ENCODE results near the gene RPS25. TPM values are rescaled to one million over a fixed set of nuclear protein-coding genes. Genes with fewer than 3 reads are reported as not detected.
"Not testable (repeated sequence)": the region's sequence is repeated elsewhere in the genome, so short reads cannot be mapped to it uniquely, and the experiment has no call there.

RPS25 gene
- total RNA-seq = 307 TPM

GRCh38 chr11:119018074-119018938 is at the start of gene RPS25, which contains the start of gene TRAPPC4:
Gene RPS25 (minus strand): TSS chr11:119018343. CDS start chr11:119018284, 59 bp downstream.
Gene TRAPPC4 (plus strand): TSS chr11:119018766. CDS start chr11:119018796, 30 bp downstream.
- ATAC-seq (peak; percentile 87), DNase-seq (ENCODE audit: low spot score) (peak; percentile 95)

- ATAC-seq = peak; percentile 98
- DNase-seq (ENCODE audit: low spot score) = peak; percentile 99
Observed at GRCh38 chr11:119067371-119068222, 49.5 kb upstream of the RPS25 start, which contains the start of gene VPS11. Gene VPS11 (plus strand): TSS chr11:119067818. CDS start chr11:119067824, 6 bp downstream.

GRCh38 chr11:119065369-119065768 is 47.2 kb upstream of the RPS25 start:
- ATAC-seq (no peak), DNase-seq (ENCODE audit: low spot score) (no peak)

- DNase-seq (ENCODE audit: low spot score) (no peak), ATAC-seq (no peak)
Observed at GRCh38 chr11:119062779-119063178, 44.6 kb upstream of the RPS25 start.

GRCh38 chr11:119061256-119061655 is 43.1 kb upstream of the RPS25 start:
- ATAC-seq (no peak), DNase-seq (ENCODE audit: low spot score) (no peak)

- DNase-seq (ENCODE audit: low spot score) = not testable (repeated sequence)
Observed at GRCh38 chr11:119059128-119059527, 41.0 kb upstream of the RPS25 start.

GRCh38 chr11:119057000-119057769 is 39.0 kb upstream of the RPS25 start, which contains the start of gene HYOU1:
Gene HYOU1 (minus strand): TSS chr11:119057205. CDS start chr11:119056160, 1,045 bp downstream.
- peak; percentile 92 for ATAC-seq
- peak; percentile 99 for DNase-seq (ENCODE audit: low spot score)

More at GRCh38 chr11:119059128-119059527, 41.0 kb upstream of the RPS25 start:
- not testable (repeated sequence) for ATAC-seq

GRCh38 chr11:119056421-119056999 is 38.4 kb upstream of the RPS25 start:
- DNase-seq (ENCODE audit: low spot score) = peak; percentile 51
- ATAC-seq = peak; percentile 8

- no peak for DNase-seq (ENCODE audit: low spot score)
- ATAC-seq = no peak
Observed at GRCh38 chr11:119055901-119056300, 37.8 kb upstream of the RPS25 start.

GRCh38 chr11:119054418-119054817 is 36.3 kb upstream of the RPS25 start:
- ATAC-seq = no peak
- no peak for DNase-seq (ENCODE audit: low spot score)

- DNase-seq (ENCODE audit: low spot score) (no peak), ATAC-seq (no peak)
Observed at GRCh38 chr11:119052163-119052814, 34.1 kb upstream of the RPS25 start.

- no peak for DNase-seq (ENCODE audit: low spot score)
Observed at GRCh38 chr11:119051440-119052162, 33.5 kb upstream of the RPS25 start.

GRCh38 chr11:119049081-119049480 is 30.9 kb upstream of the RPS25 start:
- DNase-seq (ENCODE audit: low spot score) (no peak), ATAC-seq (no peak)

More at GRCh38 chr11:119051440-119052162, 33.5 kb upstream of the RPS25 start:
- ATAC-seq = no peak

GRCh38 chr11:119048644-119049043 is 30.5 kb upstream of the RPS25 start:
- DNase-seq (ENCODE audit: low spot score) (no peak), ATAC-seq (no peak)

GRCh38 chr11:119047205-119047604 is 29.1 kb upstream of the RPS25 start:
- no peak for ATAC-seq
- no peak for DNase-seq (ENCODE audit: low spot score)

- ATAC-seq (no peak), DNase-seq (ENCODE audit: low spot score) (no peak)
Observed at GRCh38 chr11:119046489-119046888, 28.3 kb upstream of the RPS25 start.

- ATAC-seq (no peak), DNase-seq (ENCODE audit: low spot score) (no peak)
Observed at GRCh38 chr11:119044708-119045107, 26.6 kb upstream of the RPS25 start.

- ATAC-seq = no peak
- DNase-seq (ENCODE audit: low spot score) = no peak
Observed at GRCh38 chr11:119042927-119043326, 24.8 kb upstream of the RPS25 start.

Data from left lobe of liver (tissue), 2 donors.